Calu3 (cell line): ENCODE results near the gene RAB5IF. TPM values are rescaled to one million over a fixed set of nuclear protein-coding genes. Genes with fewer than 3 reads are reported as not detected.
"Not testable (repeated sequence)": the region's sequence is repeated elsewhere in the genome, so short reads cannot be mapped to it uniquely, and the experiment has no call there.

ENCODE experiments used
- BruUV-seq: library from RNA; stranded (reverse); fragments of 400-500 nt; replicated peaks from 2 replicates; lab custom pipeline; 2021; lab: Mats Ljungman, UMichigan
- CTCF ChIA-PET: fragments of 300-600 bp; sonication (Branson Sonifier 250); formaldehyde crosslinking; loops from one replicate; lab custom pipeline; 2022; ENCODE audit warnings: antibody characterized with exemption; lab: Charles Lee
- DNase-seq: peaks from one replicate; pipeline ENCODE4 v3.0.0; 2022
- H3K27ac Mint-ChIP-seq: one replicate; pipeline ENCODE4 v1.8.0; 2022; ENCODE audit warnings: mixed read lengths; ENCODE audit not compliant: unreplicated experiment
- H3K27me3 Mint-ChIP-seq: one replicate; pipeline ENCODE4 v1.8.0; 2022; ENCODE audit warnings: mixed read lengths; ENCODE audit not compliant: unreplicated experiment
- H3K36me3 Mint-ChIP-seq: one replicate; pipeline ENCODE4 v1.8.0; 2022; ENCODE audit warnings: mild to moderate bottlenecking, moderate library complexity, mixed read lengths; ENCODE audit not compliant: insufficient read depth, unreplicated experiment
- H3K4me1 Mint-ChIP-seq: one replicate; pipeline ENCODE4 v1.8.0; 2022; ENCODE audit warnings: mild to moderate bottlenecking, low read depth, mixed read lengths; ENCODE audit not compliant: unreplicated experiment
- H3K4me3 Mint-ChIP-seq: one replicate; pipeline ENCODE4 v1.8.0; 2022; ENCODE audit warnings: mild to moderate bottlenecking, low read depth, moderate library complexity, mixed read lengths; ENCODE audit not compliant: unreplicated experiment
- H3K9me3 Mint-ChIP-seq: one replicate; pipeline ENCODE4 v1.8.0; 2022; ENCODE audit warnings: low read depth, mixed read lengths; ENCODE audit not compliant: unreplicated experiment
- intact Hi-C: fragments of 100-400 bp; cut with micrococcal nuclease; formaldehyde crosslinking; loops from one replicate; pipeline ENCODE4 v1.10.0; 2022; ENCODE audit not compliant: unreplicated experiment
- total RNA-seq: library from RNA; stranded (reverse); gene quantifications from 2 replicates; pipeline ENCODE4 v1.2.3, GENCODE V29; 2022
- TF ChIP-seq, protein P1 (sequence below): fragments of 200-600 bp; IDR thresholded peaks from one replicate; pipeline ENCODE4 v1.8.0; 2022; ENCODE audit warnings: antibody characterized with exemption; ENCODE audit not compliant: unreplicated experiment

Gene RAB5IF
- total RNA-seq, 1 experiment from 2014 or later: 235 TPM

GRCh38 chr20:36601540-36601939 lies 4.0 kb upstream of the RAB5IF start:
- intact Hi-C loops: no loop called here
- H3K9me3 Mint-ChIP-seq: no peaks in the 10 kb centered on the region
- peaks cover 14% of the 10 kb centered on the region for H3K27me3 Mint-ChIP-seq
- peaks cover 16% of the 10 kb centered on the region for H3K4me1 Mint-ChIP-seq
- peaks cover 26% of the 10 kb centered on the region for H3K36me3 Mint-ChIP-seq
- DNase-seq: no peak
- H3K27ac Mint-ChIP-seq: no peak overlapping the region
- no peak overlapping the region for H3K4me3 Mint-ChIP-seq
- CTCF ChIA-PET: interaction anchor here (0.7 kb wide), 2 partner anchors 230 to 417 kb away, joined by 3 read pairs; no protein-coding TSS in a partner anchor
- TF ChIP-seq, protein P1, sequence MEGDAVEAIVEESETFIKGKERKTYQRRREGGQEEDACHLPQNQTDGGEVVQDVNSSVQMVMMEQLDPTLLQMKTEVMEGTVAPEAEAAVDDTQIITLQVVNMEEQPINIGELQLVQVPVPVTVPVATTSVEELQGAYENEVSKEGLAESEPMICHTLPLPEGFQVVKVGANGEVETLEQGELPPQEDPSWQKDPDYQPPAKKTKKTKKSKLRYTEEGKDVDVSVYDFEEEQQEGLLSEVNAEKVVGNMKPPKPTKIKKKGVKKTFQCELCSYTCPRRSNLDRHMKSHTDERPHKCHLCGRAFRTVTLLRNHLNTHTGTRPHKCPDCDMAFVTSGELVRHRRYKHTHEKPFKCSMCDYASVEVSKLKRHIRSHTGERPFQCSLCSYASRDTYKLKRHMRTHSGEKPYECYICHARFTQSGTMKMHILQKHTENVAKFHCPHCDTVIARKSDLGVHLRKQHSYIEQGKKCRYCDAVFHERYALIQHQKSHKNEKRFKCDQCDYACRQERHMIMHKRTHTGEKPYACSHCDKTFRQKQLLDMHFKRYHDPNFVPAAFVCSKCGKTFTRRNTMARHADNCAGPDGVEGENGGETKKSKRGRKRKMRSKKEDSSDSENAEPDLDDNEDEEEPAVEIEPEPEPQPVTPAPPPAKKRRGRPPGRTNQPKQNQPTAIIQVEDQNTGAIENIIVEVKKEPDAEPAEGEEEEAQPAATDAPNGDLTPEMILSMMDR: no peak
- no TSS peak for BruUV-seq

GRCh38 chr20:36604952-36605398 lies 604 bp upstream of the RAB5IF start:
- intact Hi-C loops: loop anchor here (5.0 kb wide), 1 partner anchor 48 kb away; no protein-coding TSS in a partner anchor
- H3K9me3 Mint-ChIP-seq: no peaks in the 10 kb centered on the region
- H3K36me3 Mint-ChIP-seq: peaks cover 61% of the 10 kb centered on the region
- peaks cover 33% of the 10 kb centered on the region for H3K4me1 Mint-ChIP-seq
- CTCF ChIA-PET: interaction anchor here (0.6 to 2.3 kb wide), 10 partner anchors 9 to 504 kb away, joined by 3 to 14 read pairs (median 6); partner anchors contain the start of gene TGIF2
- TSS peak; percentile 68 for BruUV-seq
- H3K27ac Mint-ChIP-seq: peak overlapping the region; percentile 91
- TF ChIP-seq, protein P1: no peak
- H3K4me3 Mint-ChIP-seq: peak overlapping the region; percentile 99
- no peak for DNase-seq
- peaks cover 14% of the 10 kb centered on the region for H3K27me3 Mint-ChIP-seq

GRCh38 chr20:36606158-36607066 lies 833 bp downstream of the RAB5IF start:
- peaks cover 33% of the 10 kb centered on the region for H3K4me1 Mint-ChIP-seq
- TSS peak; percentile 32 for BruUV-seq
- H3K4me3 Mint-ChIP-seq: peak overlapping the region; percentile 99
- CTCF ChIA-PET: interaction anchor here (0.5 to 2.3 kb wide), 14 partner anchors 8 to 576 kb away, joined by 3 to 14 read pairs (median 6); partner anchors contain the start of gene TGIF2
- intact Hi-C loops: loop anchor here (5.0 kb wide), 1 partner anchor 49 kb away; no protein-coding TSS in a partner anchor
- TF ChIP-seq, protein P1: no peak
- peak; percentile 60 for DNase-seq
- peaks cover 74% of the 10 kb centered on the region for H3K36me3 Mint-ChIP-seq
- H3K27ac Mint-ChIP-seq: peak overlapping the region; percentile 91
- peaks cover 10% of the 10 kb centered on the region for H3K27me3 Mint-ChIP-seq
- no peaks in the 10 kb centered on the region for H3K9me3 Mint-ChIP-seq

DNA sequence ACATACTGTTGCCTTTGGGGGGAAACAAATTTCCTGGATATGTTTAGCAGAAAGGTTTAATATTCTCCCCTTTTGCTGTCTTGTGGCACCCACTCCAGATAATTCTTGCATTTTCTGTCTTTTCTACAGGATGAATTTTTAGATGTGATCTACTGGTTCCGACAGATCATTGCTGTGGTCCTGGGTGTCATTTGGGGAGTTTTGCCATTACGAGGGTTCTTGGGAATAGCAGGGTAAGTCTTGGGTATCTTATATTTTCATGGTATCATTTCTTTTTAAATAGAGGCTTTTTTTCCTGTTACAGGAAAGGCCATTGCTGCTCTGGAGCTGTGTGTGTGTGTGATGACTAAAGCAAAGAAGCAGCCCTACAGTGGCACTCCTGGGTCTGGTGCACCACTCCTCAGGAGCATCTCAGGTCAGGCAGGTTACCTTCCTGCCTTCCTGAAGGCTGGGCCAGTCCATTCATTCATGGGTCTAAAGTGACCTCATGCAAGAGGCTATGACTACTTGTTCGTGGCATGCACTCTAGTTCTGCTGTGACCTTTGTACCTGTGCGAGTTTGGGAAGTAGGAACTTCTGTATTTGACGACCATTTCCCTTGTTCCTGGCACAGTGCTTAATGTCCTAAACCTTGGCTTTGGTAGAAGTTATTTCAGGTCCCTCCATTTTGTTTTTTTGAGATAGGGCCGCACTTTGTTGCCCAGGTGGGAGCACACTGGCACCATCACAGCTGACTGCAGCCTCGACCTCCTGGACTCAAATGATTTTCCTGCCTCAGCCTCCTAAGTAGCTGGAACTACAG lies 2.2 kb downstream of the RAB5IF start:
- peak overlapping the region; percentile 99 for H3K4me3 Mint-ChIP-seq
- no peaks in the 10 kb centered on the region for H3K9me3 Mint-ChIP-seq
- TF ChIP-seq, protein P1: no peak
- H3K36me3 Mint-ChIP-seq: peaks cover 85% of the 10 kb centered on the region
- no TSS peak for BruUV-seq
- CTCF ChIA-PET: interaction anchor here (0.6 to 0.7 kb wide), 4 partner anchors 14 to 190 kb away, joined by 3 read pairs; no protein-coding TSS in a partner anchor
- intact Hi-C loops: loop anchor here (5.0 kb wide), 1 partner anchor 50 kb away; no protein-coding TSS in a partner anchor
- peak overlapping the region; percentile 72 for H3K27ac Mint-ChIP-seq
- H3K4me1 Mint-ChIP-seq: peaks cover 39% of the 10 kb centered on the region
- peak; percentile 66 for DNase-seq
- no peaks in the 10 kb centered on the region for H3K27me3 Mint-ChIP-seq

DNA sequence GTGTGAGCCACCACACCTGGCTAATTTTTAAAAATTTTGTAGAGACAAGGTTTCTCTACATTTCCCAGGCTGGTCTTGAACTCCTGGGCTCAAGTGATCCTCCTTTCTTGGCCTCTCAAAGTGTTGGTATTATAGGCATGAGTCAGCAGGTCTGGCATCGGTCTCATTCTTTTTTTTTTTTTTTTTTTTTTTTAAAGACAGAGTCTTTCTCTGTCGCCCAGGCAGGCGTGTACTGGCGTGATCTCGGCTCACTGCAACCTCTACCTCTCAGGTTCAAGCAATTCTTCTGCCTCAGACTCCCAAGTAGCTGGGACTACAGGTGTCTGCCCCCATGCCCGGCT lies 2.8 kb downstream of the RAB5IF start:
- H3K4me3 Mint-ChIP-seq: peak overlapping the region; percentile 99
- not testable (repeated sequence) for BruUV-seq, H3K27me3 Mint-ChIP-seq, DNase-seq, H3K9me3 Mint-ChIP-seq, H3K27ac Mint-ChIP-seq
- CTCF ChIA-PET: interaction anchor here (0.7 kb wide), 1 partner anchor 110 kb away, joined by 3 read pairs; no protein-coding TSS in a partner anchor
- intact Hi-C loops: loop anchor here (5.0 kb wide), 1 partner anchor 51 kb away; no protein-coding TSS in a partner anchor
- H3K36me3 Mint-ChIP-seq: peaks cover 91% of the 10 kb centered on the region
- H3K4me1 Mint-ChIP-seq: peaks cover 45% of the 10 kb centered on the region
